Kidney (tissue), 14 donors: Measurements from ENCODE around the gene RAD18. TPM values are rescaled to one million over a fixed set of nuclear protein-coding genes. Genes with fewer than 3 reads are reported as not detected.

ENCODE experiments used
- DNase-seq, 5 donors: peaks; one replicate each; pipeline ENCODE4 v3.0.0-alpha.2; 2013 to 2020
- FAIRE-seq: peaks from 2 replicates; lab custom pipeline; 2012; peaks lifted over from hg19 to GRCh38; lab: Jason Lieb, UNC
- H3K27ac ChIP-seq, 2 donors: one replicate each; pipeline ENCODE4 v1.7.0; 2013; ENCODE audit warnings: low read depth in 2 of 2, low read length in 2 of 2, inconsistent platforms in 1 of 2
- H3K27me3 ChIP-seq: one replicate; pipeline ENCODE4 v1.7.1; 2013; ENCODE audit warnings: low read length, inconsistent platforms; ENCODE audit not compliant: control insufficient read depth, insufficient read depth
- H3K36me3 ChIP-seq, 3 donors: one replicate each; pipeline versions ENCODE4 v1.7.0 to v1.7.1; 2013; ENCODE audit warnings: low read length in 3 of 3, control low read depth in 1 of 3, inconsistent platforms in 1 of 3; ENCODE audit not compliant: insufficient read depth in 3 of 3, control insufficient read depth in 2 of 3
- H3K4me1 ChIP-seq, 3 donors: one replicate each; pipeline versions ENCODE4 v1.7.0 to v1.7.1; 2013; ENCODE audit warnings: low read length in 3 of 3, inconsistent platforms in 1 of 3, low read depth in 1 of 3; ENCODE audit not compliant: control insufficient read depth in 2 of 3, insufficient read depth in 2 of 3
- H3K4me3 ChIP-seq, 3 donors: one replicate each; pipeline versions ENCODE4 v1.7.0 to v1.8.1; 2013; ENCODE audit warnings: low read length in 3 of 3, control low read depth in 1 of 3, inconsistent platforms in 1 of 3
- H3K9ac ChIP-seq, 3 donors: one replicate each; pipeline versions ENCODE4 v1.7.0 to v1.7.1; 2013; ENCODE audit warnings: low read length in 3 of 3, control low read depth in 1 of 3, inconsistent platforms in 1 of 3
- H3K9me3 ChIP-seq, 3 donors: one replicate each; pipeline versions ENCODE4 v1.7.0 to v1.7.1; 2013; ENCODE audit warnings: low read length in 3 of 3, control low read depth in 1 of 3, inconsistent platforms in 1 of 3; ENCODE audit not compliant: control insufficient read depth in 2 of 3, insufficient read depth in 1 of 3
- intact Hi-C: fragments of 100-400 bp; cut with DNase I; formaldehyde crosslinking; loops from one replicate; pipeline ENCODE4 v1.11.1; 2022
- polyA plus RNA-seq: library from polyadenylated mRNA; stranded (reverse); fragments of 350-450 nt; fragmentation: Illumina TruSeq; extraction: RNeasy Lipid Tissue Mini Kit (QIAGEN cat#74804); gene quantifications from one replicate; pipeline ENCODE4 v1.2.3, GENCODE V29; 2014; ENCODE audit warnings: low read depth, low replicate concordance; ENCODE audit not compliant: insufficient read depth
- total RNA-seq: library from RNA; stranded (reverse); fragmentation: NEBNext Ultra II Directional; extraction: Animal tissue kit (Norgen Biotek cat#: 25700); gene quantifications from one replicate; pipeline ENCODE4 v1.2.1, GENCODE V29; 2021
- TF ChIP-seq, protein P1 (sequence below): IDR thresholded peaks from 3 replicates; pipeline ENCODE4 v1.5.1; 2012; ENCODE audit warnings: mild to moderate bottlenecking, moderate library complexity, borderline replicate concordance; ENCODE audit not compliant: insufficient read depth; ENCODE audit errors: extremely low read depth
- donor health status: control.
- donor health status: control.
- donor health status: control.
- donor health status: control.
- donor health status: control.
- donor health status: DM: yes; HTN: yes; CAD: no.
- donor health status: Normal renal cell carcinoma (clear cell type).

Gene RAD18
- total and polyA plus RNA-seq, 2 donors from 2014 or later: 3.1 to 8.0 TPM

DNA sequence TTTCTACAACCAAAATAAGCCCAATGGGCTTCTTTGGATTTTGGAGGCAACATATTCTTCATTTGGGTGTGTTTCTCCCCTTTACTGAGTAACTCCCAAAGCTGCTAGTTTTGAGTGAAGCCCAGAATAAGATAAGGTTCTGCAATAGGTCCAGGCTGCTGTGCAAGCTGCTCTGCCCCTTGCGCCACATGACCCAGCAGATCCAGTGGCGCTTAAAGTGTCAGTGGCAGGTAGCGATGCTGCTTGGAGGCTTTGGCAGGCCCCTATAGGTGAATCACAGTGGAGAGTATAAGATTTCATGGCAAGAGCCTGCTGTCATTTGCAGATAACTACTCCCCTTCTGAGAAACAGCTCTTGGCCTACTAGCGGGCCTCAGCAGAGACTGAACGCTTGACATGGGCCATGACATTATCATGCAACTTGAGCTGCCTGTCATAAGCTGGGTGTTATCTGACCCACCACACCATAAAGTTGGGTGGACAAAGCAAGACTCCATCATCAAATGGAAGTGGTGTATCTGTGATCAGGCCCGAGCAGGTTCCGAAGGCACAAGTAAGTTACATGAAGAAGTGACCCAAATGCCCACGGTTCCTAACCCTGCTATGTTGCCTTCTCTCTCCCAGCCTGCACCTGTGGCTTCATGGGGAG is 105.4 kb downstream of the RAD18 start:
- DNase-seq (peak in 2 of 5 donors; percentile 21 to 29), FAIRE-seq (no peak)
- TF ChIP-seq, protein P1, sequence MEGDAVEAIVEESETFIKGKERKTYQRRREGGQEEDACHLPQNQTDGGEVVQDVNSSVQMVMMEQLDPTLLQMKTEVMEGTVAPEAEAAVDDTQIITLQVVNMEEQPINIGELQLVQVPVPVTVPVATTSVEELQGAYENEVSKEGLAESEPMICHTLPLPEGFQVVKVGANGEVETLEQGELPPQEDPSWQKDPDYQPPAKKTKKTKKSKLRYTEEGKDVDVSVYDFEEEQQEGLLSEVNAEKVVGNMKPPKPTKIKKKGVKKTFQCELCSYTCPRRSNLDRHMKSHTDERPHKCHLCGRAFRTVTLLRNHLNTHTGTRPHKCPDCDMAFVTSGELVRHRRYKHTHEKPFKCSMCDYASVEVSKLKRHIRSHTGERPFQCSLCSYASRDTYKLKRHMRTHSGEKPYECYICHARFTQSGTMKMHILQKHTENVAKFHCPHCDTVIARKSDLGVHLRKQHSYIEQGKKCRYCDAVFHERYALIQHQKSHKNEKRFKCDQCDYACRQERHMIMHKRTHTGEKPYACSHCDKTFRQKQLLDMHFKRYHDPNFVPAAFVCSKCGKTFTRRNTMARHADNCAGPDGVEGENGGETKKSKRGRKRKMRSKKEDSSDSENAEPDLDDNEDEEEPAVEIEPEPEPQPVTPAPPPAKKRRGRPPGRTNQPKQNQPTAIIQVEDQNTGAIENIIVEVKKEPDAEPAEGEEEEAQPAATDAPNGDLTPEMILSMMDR: no peak
- intact Hi-C loops: no loop called here
- Histone ChIP-seq H3K9ac (no peak overlapping the region), H3K4me1 (no peaks in the 10 kb centered on the region), H3K9me3 (no peaks in the 10 kb centered on the region), H3K4me3 (no peak overlapping the region), H3K27ac (no peak overlapping the region), H3K36me3 (no peaks in the 10 kb centered on the region), H3K27me3 (no peaks in the 10 kb centered on the region)

GRCh38 chr3:8856721-8857120 is 106.6 kb downstream of the RAD18 start:
- TF ChIP-seq, protein P1: no peak
- no peaks in the 10 kb centered on the region for H3K36me3 ChIP-seq
- H3K9me3 ChIP-seq: no peaks in the 10 kb centered on the region
- FAIRE-seq (no peak), DNase-seq (no peak)
- no peak overlapping the region for H3K9ac ChIP-seq
- H3K27me3 ChIP-seq: no peaks in the 10 kb centered on the region
- H3K4me3 ChIP-seq: no peak overlapping the region
- intact Hi-C loops: no loop called here
- H3K27ac ChIP-seq: no peak overlapping the region
- no peaks in the 10 kb centered on the region for H3K4me1 ChIP-seq

- TF ChIP-seq, protein P1: no peak
- Histone ChIP-seq H3K4me3 (no peak overlapping the region), H3K9me3 (no peaks in the 10 kb centered on the region), H3K36me3 (no peaks in the 10 kb centered on the region), H3K27me3 (no peaks in the 10 kb centered on the region), H3K9ac (no peak overlapping the region), H3K4me1 (no peaks in the 10 kb centered on the region), H3K27ac (no peak overlapping the region)
- no peak for FAIRE-seq
- DNase-seq: no peak
- intact Hi-C loops: no loop called here
Observed at GRCh38 chr3:8856071-8856470, 107.2 kb downstream of the RAD18 start.

GRCh38 chr3:8854656-8855055 is 108.6 kb downstream of the RAD18 start:
- Histone ChIP-seq H3K4me3 (no peak overlapping the region), H3K4me1 (no peaks in the 10 kb centered on the region), H3K27me3 (no peaks in the 10 kb centered on the region), H3K9ac (no peak overlapping the region), H3K27ac (no peak overlapping the region), H3K36me3 (no peaks in the 10 kb centered on the region), H3K9me3 (no peaks in the 10 kb centered on the region)
- FAIRE-seq (no peak), DNase-seq (no peak)
- TF ChIP-seq, protein P1: no peak
- intact Hi-C loops: no loop called here
